ENCODE results near the gene ATR. TPM values are rescaled to one million over a fixed set of nuclear protein-coding genes. Genes with fewer than 3 reads are reported as not detected.
"Not testable (repeated sequence)": the region's sequence is repeated elsewhere in the genome, so short reads cannot be mapped to it uniquely, and the experiment has no call there.

ATR gene
- total RNA-seq, 1 donor from 2014 or later, result 8.3 TPM

GRCh38 chr3:142577696-142578328 lies 721 bp downstream of the ATR start:
- Histone ChIP-seq H3K9me3 (no peaks in the 10 kb centered on the region), H3K36me3 (no peaks in the 10 kb centered on the region), H3K27ac (peak overlapping the region; percentile 91 to 94), H3K27me3 (no peaks in the 10 kb centered on the region), H3K4me1 (peaks cover 0 to 10% of the 10 kb centered on the region in 2 donors), H3K4me3 (peak overlapping the region; percentile 65 to 81)
- DNase-seq (ENCODE audit: low spot score in 2 of 2), result no peak
- TF ChIP-seq, protein P1, sequence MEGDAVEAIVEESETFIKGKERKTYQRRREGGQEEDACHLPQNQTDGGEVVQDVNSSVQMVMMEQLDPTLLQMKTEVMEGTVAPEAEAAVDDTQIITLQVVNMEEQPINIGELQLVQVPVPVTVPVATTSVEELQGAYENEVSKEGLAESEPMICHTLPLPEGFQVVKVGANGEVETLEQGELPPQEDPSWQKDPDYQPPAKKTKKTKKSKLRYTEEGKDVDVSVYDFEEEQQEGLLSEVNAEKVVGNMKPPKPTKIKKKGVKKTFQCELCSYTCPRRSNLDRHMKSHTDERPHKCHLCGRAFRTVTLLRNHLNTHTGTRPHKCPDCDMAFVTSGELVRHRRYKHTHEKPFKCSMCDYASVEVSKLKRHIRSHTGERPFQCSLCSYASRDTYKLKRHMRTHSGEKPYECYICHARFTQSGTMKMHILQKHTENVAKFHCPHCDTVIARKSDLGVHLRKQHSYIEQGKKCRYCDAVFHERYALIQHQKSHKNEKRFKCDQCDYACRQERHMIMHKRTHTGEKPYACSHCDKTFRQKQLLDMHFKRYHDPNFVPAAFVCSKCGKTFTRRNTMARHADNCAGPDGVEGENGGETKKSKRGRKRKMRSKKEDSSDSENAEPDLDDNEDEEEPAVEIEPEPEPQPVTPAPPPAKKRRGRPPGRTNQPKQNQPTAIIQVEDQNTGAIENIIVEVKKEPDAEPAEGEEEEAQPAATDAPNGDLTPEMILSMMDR (IDR thresholded peaks at IDR 0.05), result no peak
- intact Hi-C loops (cut with DNase I), result loop anchor here (1.0 to 2.0 kb wide), 3 partner anchors 130 to 423 kb away; partner anchors contain the start of genes TRPC1, U2SURP and XRN1

- H3K27ac ChIP-seq, result no peak overlapping the region
- H3K9me3 ChIP-seq, result no peaks in the 10 kb centered on the region
- H3K36me3 ChIP-seq, result no peaks in the 10 kb centered on the region
- no peaks in the 10 kb centered on the region for H3K27me3 ChIP-seq
- intact Hi-C loops (cut with DNase I), result no loop called here
- peaks cover 0 to 10% of the 10 kb centered on the region in 2 donors for H3K4me1 ChIP-seq
- no peak overlapping the region for H3K4me3 ChIP-seq
- no peak for DNase-seq (ENCODE audit: low spot score in 2 of 2)
- TF ChIP-seq, protein P1 (IDR thresholded peaks at IDR 0.05), result no peak
Observed at GRCh38 chr3:142576792-142577191, 1.7 kb downstream of the ATR start.

- intact Hi-C loops (cut with DNase I), result no loop called here
- no peak for DNase-seq (ENCODE audit: low spot score in 2 of 2)
- peaks cover 0 to 6% of the 10 kb centered on the region in 2 donors for H3K36me3 ChIP-seq
- peaks cover 0 to 6% of the 10 kb centered on the region in 2 donors for H3K4me1 ChIP-seq
- H3K27ac ChIP-seq, result no peak overlapping the region
- TF ChIP-seq, protein P1 (IDR thresholded peaks at IDR 0.05), result no peak
- H3K27me3 ChIP-seq, result no peaks in the 10 kb centered on the region
- H3K4me3 ChIP-seq, result no peak overlapping the region
- no peaks in the 10 kb centered on the region for H3K9me3 ChIP-seq
Observed at GRCh38 chr3:142574665-142575064, 3.9 kb downstream of the ATR start.

DNA sequence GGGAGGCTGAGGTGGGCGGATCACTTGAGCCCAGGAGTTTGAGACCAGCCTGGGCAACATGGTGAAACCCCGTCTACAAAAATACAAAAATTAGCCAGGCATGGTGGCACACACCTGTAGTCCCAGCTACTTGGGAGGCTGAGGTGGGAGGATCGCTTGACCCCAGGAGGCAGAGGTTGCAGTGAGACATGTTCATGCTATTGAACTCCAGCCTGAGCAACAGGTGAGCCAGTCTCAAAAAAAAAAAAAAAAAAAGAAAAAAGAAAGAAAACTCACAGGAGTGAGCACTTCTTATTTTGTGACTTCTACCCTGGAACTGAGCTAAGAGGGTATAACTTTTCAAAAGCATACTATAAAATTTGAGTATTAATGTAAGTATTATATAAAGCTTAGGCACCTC lies 4.3 kb downstream of the ATR start:
- H3K36me3 ChIP-seq; intact Hi-C loops (cut with DNase I); DNase-seq (ENCODE audit: low spot score in 2 of 2); H3K4me3 ChIP-seq; H3K9me3 ChIP-seq; H3K4me1 ChIP-seq; H3K27me3 ChIP-seq; H3K27ac ChIP-seq: not testable (repeated sequence)

DNA sequence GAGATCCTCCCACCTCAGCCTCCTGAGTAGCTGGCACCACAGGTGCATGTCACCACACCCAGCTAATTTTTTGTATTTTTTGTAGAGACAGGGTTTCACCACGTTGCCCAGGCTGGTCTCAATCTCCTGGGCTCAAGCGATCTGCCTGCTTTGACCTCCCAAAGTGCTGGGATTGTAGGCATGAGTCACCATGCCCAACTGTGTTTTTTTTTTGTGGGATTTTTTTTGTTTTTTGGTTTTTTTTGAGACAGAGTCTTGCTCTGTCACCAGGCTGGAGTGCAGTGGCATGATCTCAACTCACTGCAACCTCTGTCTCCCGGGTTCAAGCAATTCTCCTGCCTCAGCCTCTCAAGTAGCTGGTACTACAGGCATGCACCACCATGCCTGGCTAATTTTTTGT lies 9.1 kb downstream of the ATR start:
- H3K27me3 ChIP-seq; H3K9me3 ChIP-seq; H3K27ac ChIP-seq; intact Hi-C loops (cut with DNase I); H3K36me3 ChIP-seq; DNase-seq (ENCODE audit: low spot score in 2 of 2); H3K4me3 ChIP-seq; H3K4me1 ChIP-seq: not testable (repeated sequence)

DNA sequence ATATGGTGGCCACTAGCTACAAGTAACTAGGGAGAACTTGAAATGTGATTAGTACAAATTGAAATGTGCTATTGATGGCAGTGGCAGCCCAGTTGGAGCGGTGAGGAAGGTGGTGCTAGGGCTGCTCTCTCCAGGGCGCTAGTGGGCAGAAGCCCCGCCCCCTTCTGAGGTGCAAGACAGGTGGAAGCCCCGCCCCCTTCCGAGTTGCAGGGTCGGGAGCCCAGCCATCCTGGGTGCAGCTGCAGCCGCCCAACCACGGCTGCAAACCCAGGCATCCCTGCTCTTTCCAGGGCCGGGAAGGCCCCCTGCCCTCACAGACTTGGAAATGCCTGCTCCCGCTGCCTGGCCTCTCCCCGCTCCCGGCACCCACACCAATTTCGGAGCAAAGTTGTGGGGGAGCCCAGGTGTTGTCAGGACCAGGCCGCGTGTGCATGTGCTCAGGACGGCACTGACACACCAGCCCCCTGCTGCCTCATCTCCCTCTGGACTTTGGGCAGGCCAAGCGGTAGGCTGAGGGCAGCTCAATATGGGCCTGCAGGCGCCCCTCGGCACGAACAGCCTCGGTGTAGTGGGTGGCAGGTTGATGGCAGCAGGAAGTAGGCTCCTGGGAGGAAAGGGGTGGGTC lies 10.0 kb downstream of the ATR start:
- TF ChIP-seq, protein P1 (IDR thresholded peaks at IDR 0.05), result no peak
- intact Hi-C loops (cut with DNase I), result no loop called here
- peaks cover 0 to 6% of the 10 kb centered on the region in 2 donors for H3K36me3 ChIP-seq
- H3K4me3 ChIP-seq, result no peak overlapping the region
- no peak for DNase-seq (ENCODE audit: low spot score in 2 of 2)
- H3K27ac ChIP-seq, result no peak overlapping the region
- no peaks in the 10 kb centered on the region for H3K27me3 ChIP-seq
- H3K4me1 ChIP-seq, result no peaks in the 10 kb centered on the region
- H3K9me3 ChIP-seq, result no peaks in the 10 kb centered on the region
